Measurements from ENCODE around the gene PLCXD1.

PLCXD1 gene

DNA sequence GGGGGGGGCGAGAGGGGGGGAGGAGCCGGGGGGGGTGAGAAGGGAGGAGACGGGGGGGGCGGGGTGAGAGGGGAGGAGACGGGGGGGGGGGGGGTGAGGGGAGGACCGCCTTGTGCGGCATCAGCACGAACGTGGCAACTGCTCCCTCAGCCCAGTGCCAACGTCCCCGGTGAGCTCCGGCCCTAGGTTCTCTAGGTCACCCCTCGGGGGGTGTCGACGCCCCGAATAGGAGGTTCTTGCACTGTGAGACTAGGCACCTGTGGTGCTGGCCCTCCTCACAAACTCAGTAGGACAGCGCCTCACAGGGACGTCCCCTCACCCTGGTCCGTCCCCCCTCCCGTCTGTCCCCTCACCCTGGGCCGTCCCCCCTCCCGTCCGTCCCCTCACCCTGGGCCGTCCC lies 58.9 kb downstream of the PLCXD1 start:
- no peak for TF ChIP-seq CTCF (IDR thresholded peaks at IDR 0.05; ENCODE audit: low read depth, low read length)
- H3K4me3 ChIP-seq (ENCODE audit: low read depth, low read length), result no peak overlapping the region

DNA sequence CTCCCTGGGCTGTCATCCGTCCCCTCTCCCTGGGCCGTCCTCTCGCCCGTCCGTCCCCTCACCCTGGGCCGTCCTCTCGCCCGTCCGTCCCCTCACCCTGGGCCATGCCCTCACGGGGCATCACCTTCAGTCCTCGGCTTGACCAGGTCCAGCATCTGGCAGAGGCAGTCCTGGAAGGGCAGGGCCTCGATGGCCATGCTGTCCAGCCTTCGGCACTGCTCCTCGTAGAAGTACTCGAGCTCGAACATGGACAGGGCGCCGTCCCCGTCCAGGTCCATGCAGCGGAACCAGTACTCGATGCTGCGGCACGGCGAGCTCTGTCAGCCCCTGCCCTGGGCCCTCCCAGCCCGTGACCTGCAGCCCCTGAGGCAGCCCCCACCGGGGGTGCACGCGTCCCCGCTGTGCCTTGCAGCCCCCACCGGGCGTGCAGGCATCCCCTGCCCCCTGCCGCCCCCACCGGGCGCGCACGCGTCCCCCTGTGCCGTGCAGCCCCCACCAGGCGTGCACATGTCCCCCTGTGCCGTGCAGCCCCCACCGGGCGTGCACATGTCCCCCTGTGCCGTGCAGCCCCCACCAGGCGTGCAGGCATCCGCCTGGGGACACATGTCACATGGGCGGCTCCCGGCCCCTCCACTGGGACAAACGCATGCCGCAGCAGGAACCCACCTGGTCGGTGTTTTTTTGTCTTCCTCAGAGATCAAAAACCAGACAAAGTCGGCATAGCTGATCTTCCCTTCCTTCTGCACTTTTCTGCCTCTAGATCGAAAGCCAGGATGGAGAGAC lies 59.7 kb downstream of the PLCXD1 start:
- no peak for TF ChIP-seq CTCF (IDR thresholded peaks at IDR 0.05; ENCODE audit: low read depth, low read length)
- H3K4me3 ChIP-seq (ENCODE audit: low read depth, low read length), result no peak overlapping the region

GRCh38 chrX:341541-342101 lies 60.4 kb downstream of the PLCXD1 start:
- no peak for TF ChIP-seq CTCF (IDR thresholded peaks at IDR 0.05; ENCODE audit: low read depth, low read length)
- H3K4me3 ChIP-seq (ENCODE audit: low read depth, low read length), result no peak overlapping the region

DNA sequence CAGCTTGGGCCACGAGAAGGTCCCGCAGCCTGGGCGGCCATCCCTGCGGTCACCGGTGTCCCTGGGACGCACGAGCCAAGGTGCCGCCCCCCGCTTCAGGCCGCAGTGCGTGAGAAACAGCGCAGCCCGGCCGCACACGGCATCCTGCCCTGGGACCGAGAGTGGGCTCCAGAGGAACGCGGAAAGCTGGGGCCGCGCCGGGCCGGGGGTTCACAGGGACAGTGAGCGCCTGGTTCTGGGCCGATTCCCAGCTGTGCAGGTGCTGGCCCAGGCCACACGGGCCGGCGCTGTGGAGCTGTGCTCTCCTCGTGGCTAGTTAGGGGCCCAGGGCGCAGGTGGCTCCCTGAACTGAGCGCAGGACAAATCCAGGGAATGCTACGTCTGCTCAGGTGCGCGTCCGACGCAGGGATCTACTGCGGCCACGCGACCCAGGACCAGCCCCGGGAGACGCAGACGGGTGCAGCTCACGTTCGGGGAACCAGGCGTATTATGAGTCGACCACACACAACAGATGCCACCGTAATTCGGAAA lies 63.3 kb downstream of the PLCXD1 start:
- no peak overlapping the region for H3K4me3 ChIP-seq (ENCODE audit: low read depth, low read length)
- TF ChIP-seq CTCF (IDR thresholded peaks at IDR 0.05; ENCODE audit: low read depth, low read length), result no peak

DNA sequence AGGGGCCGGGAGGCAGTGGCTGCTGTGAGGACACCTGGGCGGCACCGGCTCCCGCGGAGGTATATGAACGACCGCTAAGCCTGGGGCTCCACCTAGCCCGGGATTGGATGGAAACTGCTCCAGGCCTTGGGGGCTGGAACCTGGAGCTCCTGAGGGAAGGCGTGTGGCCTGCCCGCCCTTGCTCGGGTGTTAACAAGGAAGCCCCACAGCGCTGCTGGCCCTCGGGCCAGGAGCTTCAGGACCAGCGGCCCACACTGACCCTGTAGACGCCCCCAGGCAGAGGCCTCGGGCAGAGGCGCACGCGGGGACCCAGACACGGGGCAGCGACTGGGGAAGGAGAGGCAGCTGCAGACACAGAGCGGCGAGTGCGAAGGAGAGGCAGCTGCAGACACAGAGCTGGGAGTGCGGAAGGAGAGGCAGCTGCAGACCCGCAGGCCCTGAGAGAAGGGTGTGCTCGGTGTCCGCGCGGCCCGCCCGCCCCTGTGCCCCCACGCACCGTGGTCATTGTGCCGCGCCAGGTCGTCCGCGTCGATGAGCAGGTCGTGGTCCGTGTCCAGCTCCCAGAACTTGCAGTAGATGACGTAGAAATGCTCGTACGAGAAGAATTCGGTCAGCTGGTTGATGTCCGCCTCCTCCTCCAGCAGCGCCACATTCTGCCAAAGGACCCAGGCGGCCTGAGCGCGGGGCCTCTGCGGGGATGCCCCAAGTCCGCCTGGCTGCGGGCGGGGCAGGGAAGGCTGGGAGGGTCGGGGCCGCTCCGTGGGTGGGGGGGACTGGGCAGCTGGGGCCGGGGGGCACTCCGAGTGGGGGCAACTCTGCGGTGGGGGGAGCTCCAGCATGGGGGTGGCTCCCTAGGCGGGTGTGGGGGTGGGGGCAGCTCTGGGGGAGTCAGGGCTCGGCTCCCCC lies 64.1 kb downstream of the PLCXD1 start:
- TF ChIP-seq CTCF (IDR thresholded peaks at IDR 0.05; ENCODE audit: low read depth, low read length), result no peak
- no peak overlapping the region for H3K4me3 ChIP-seq (ENCODE audit: low read depth, low read length)

DNA sequence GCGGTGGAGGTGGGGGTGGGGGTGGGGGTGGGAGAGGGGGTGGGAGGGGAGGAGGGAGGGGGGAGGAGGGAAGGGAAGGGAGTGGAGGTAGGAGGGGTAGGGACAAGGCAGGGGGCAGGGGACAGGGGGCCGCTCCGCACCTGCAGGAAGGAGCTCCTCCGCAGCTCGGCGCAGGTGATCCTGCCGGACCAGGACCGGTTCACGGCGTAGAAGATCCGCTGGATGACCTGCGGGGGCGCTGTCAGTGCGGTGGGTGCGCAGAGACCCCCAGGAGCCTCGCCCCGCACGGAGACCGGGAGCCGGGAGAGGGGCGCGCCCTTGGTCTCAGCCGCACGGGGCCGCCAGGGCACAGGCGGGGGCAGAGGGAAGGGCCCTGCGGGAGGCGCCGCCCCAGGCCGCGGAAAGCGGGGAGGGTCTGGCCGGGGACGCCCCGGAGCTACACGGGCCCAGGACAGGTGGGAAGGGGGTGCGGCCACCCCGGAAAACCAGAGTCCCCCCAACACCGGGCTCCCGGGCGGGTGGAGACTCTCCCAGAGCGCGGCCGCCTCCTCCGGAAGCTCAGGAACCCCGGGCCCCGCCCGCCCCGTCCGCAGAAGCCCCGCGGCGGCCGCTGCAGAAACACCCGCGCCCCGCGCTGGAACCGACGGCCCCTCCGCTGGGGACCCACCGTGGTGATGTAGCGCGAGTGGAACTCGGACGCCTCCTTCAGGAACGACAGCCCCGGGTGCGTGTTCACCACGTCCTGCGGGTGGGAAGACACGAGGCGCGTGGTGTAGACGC lies 65.0 kb downstream of the PLCXD1 start:
- TF ChIP-seq CTCF (IDR thresholded peaks at IDR 0.05; ENCODE audit: low read depth, low read length), result no peak
- no peak overlapping the region for H3K4me3 ChIP-seq (ENCODE audit: low read depth, low read length)

Data from WI38 (cell line).